ENCODE measurements around the gene TM4SF18. TPM values are rescaled to one million over a fixed set of nuclear protein-coding genes. Genes with fewer than 3 reads are reported as not detected.

TM4SF18 gene
- total RNA-seq, 1 donor from 2014 or later = not detected

DNA sequence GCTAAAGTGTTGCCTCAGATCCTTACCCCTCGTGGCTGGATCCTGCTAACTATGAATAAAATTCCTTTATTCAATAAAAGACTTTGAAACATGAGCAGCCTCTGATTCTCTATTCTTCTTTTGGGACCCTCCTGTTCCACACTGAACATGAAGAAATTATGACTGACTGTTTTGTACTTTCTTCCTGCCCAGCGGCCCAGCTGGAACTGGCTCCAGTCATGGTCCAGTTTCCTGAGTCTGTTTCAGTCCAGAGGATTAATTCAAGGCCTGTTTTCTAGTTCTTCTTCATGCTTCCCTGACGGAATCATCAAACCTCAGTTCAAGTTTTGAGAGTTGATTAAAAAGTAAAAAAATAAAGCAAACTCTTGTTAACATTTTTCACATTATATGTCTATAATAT is 59.2 kb downstream of the TM4SF18 start:
- TF ChIP-seq, protein P1, sequence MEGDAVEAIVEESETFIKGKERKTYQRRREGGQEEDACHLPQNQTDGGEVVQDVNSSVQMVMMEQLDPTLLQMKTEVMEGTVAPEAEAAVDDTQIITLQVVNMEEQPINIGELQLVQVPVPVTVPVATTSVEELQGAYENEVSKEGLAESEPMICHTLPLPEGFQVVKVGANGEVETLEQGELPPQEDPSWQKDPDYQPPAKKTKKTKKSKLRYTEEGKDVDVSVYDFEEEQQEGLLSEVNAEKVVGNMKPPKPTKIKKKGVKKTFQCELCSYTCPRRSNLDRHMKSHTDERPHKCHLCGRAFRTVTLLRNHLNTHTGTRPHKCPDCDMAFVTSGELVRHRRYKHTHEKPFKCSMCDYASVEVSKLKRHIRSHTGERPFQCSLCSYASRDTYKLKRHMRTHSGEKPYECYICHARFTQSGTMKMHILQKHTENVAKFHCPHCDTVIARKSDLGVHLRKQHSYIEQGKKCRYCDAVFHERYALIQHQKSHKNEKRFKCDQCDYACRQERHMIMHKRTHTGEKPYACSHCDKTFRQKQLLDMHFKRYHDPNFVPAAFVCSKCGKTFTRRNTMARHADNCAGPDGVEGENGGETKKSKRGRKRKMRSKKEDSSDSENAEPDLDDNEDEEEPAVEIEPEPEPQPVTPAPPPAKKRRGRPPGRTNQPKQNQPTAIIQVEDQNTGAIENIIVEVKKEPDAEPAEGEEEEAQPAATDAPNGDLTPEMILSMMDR (IDR thresholded peaks at IDR 0.05; ENCODE audit: unreplicated experiment) = no peak
- no peak for DNase-seq (ENCODE audit: low spot score, unreplicated experiment)
- no peak overlapping the region for H3K27ac Mint-ChIP-seq
- no peaks in the 10 kb centered on the region for H3K36me3 Mint-ChIP-seq (ENCODE audit: insufficient read depth)
- H3K27me3 Mint-ChIP-seq = no peaks in the 10 kb centered on the region
- no peak overlapping the region for H3K4me3 Mint-ChIP-seq (ENCODE audit: low read depth)
- H3K9me3 Mint-ChIP-seq (ENCODE audit: low read depth) = no peaks in the 10 kb centered on the region
- H3K4me1 Mint-ChIP-seq (ENCODE audit: low read depth) = peaks cover 19% of the 10 kb centered on the region

DNA sequence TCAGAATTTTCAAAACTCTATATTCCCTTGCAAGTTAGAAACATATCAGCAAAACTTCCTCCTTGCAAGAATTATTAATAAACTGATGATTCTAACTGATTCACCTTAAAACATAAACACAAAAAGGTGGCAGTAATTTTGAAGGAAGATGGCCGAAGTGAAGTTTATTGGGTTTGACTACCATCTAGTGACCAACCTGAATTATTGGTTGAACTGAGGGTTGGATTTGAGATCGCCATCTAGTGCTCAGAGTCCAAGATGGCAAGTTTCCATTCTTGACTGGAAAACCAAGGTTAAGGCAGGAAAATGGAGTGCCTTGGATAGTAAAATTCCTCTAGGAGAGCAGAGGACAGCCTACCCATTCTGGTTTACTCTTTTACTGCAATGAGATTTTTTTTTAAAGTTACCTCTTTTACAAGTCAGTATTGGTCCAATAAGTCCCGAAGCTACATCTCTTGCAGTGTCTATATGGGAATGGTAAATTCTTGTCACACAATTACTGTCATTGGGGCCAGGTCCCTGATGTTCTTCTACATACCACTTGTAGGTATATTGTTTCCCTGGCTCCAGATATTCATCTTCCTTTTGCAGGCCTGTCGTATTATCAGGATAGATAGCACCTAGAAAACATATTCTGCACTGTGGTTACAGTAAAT is 60.2 kb downstream of the TM4SF18 start:
- Mint-ChIP-seq H3K4me1 (ENCODE audit: low read depth) (peaks cover 17% of the 10 kb centered on the region), H3K4me3 (ENCODE audit: low read depth) (no peak overlapping the region), H3K27me3 (no peaks in the 10 kb centered on the region), H3K27ac (no peak overlapping the region), H3K36me3 (ENCODE audit: insufficient read depth) (no peaks in the 10 kb centered on the region), H3K9me3 (ENCODE audit: low read depth) (no peaks in the 10 kb centered on the region)
- DNase-seq (ENCODE audit: low spot score, unreplicated experiment) = peak; percentile 18
- TF ChIP-seq, protein P1 (IDR thresholded peaks at IDR 0.05; ENCODE audit: unreplicated experiment) = peak; percentile 90

DNA sequence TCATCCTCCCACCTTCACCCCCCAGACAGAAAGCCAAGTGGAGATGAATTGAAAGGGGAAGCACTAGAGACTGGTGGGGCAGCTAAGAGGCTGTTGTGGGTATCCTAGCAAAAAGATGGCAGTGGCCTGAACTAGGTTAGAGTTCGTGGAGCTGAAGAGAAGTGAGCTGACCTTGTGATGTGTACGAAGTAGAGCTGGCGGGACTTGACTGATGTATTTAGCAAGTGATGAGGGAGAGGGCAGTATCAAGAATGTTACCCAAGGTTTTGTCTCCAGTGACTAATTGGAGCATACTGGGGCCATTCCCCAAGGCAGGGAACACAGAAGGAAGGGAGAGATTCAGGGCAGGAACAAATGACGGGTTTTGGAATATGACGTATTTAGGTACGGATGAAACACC is 61.8 kb downstream of the TM4SF18 start:
- no peak for DNase-seq (ENCODE audit: low spot score, unreplicated experiment)
- no peaks in the 10 kb centered on the region for H3K9me3 Mint-ChIP-seq (ENCODE audit: low read depth)
- no peak overlapping the region for H3K4me3 Mint-ChIP-seq (ENCODE audit: low read depth)
- no peaks in the 10 kb centered on the region for H3K36me3 Mint-ChIP-seq (ENCODE audit: insufficient read depth)
- H3K27me3 Mint-ChIP-seq = no peaks in the 10 kb centered on the region
- H3K27ac Mint-ChIP-seq = no peak overlapping the region
- TF ChIP-seq, protein P1 (IDR thresholded peaks at IDR 0.05; ENCODE audit: unreplicated experiment) = no peak
- peaks cover 11% of the 10 kb centered on the region for H3K4me1 Mint-ChIP-seq (ENCODE audit: low read depth)

DNA sequence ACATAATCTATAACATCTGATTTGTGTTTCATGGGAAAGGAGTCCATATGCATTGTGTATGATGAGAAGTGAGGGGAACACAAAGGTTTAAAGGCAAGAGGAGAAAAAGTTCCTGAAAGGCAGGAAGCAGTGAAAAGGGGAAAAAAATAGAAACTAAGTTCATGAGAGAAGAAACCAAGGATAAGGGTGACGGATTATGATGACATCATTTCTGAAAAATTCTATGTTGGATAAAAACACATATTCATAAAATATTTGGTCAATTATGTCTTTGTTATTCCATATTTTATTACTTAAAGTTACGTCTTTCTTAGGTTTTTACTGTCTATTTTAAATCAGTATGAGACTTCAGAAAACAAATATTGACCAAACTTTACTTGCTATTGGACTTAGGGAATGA is 63.3 kb downstream of the TM4SF18 start:
- Mint-ChIP-seq H3K27me3 (no peaks in the 10 kb centered on the region), H3K4me1 (ENCODE audit: low read depth) (peaks cover 9% of the 10 kb centered on the region), H3K4me3 (ENCODE audit: low read depth) (no peak overlapping the region), H3K9me3 (ENCODE audit: low read depth) (no peaks in the 10 kb centered on the region), H3K36me3 (ENCODE audit: insufficient read depth) (no peaks in the 10 kb centered on the region), H3K27ac (no peak overlapping the region)
- no peak for DNase-seq (ENCODE audit: low spot score, unreplicated experiment)
- TF ChIP-seq, protein P1 (IDR thresholded peaks at IDR 0.05; ENCODE audit: unreplicated experiment) = no peak

DNA sequence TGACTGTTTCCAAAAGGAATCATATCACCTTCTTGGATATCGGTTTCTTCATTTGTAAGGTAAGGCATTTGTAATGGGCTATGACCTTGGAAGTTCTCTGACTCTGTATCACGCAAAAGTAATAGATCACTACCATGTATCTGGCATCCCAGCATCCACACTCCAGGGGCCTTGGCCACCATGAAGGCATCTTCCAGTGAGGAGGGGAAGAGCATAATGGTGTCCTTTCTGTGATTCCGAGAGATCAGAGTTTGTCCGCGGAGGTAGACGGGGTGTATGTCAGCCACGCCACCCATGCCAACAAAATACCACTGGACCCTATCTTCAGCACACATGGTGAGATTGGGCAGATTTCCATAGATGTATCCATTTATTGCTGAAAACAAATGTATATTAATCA is 63.7 kb downstream of the TM4SF18 start:
- Mint-ChIP-seq H3K4me3 (ENCODE audit: low read depth) (no peak overlapping the region), H3K27me3 (no peaks in the 10 kb centered on the region), H3K9me3 (ENCODE audit: low read depth) (no peaks in the 10 kb centered on the region), H3K4me1 (ENCODE audit: low read depth) (peaks cover 9% of the 10 kb centered on the region), H3K27ac (no peak overlapping the region), H3K36me3 (ENCODE audit: insufficient read depth) (no peaks in the 10 kb centered on the region)
- TF ChIP-seq, protein P1 (IDR thresholded peaks at IDR 0.05; ENCODE audit: unreplicated experiment) = no peak
- DNase-seq (ENCODE audit: low spot score, unreplicated experiment) = no peak

Other genes starting within 250 kb of the TM4SF18 start
- 39.8 and 42.8 TPM in 2 replicates for gene HLTF, start 247.1 kb downstream of the TM4SF18 start, total RNA-seq
- 24.1 and 26.2 TPM in 2 replicates for gene HPS3, start 204.0 kb downstream of the TM4SF18 start, total RNA-seq
- gene CP, start 111.8 kb downstream of the TM4SF18 start, total RNA-seq = 0.93 and 1.0 TPM in 2 replicates
- gene TM4SF1, start 44.0 kb upstream of the TM4SF18 start, total RNA-seq = 2.1 and 2.3 TPM in 2 replicates
- 314 and 357 TPM in 2 replicates for gene TM4SF4, start 141.1 kb upstream of the TM4SF18 start, total RNA-seq

All from progenitor cell of endocrine pancreas (in vitro differentiated cells).